UCSD-AML1 (cell line): ENCODE results near the gene SRSF4.
A peak's percentile ranks its signal among the peaks of the same experiment; 100 is the strongest.
"Not testable (repeated sequence)": the region's sequence is repeated elsewhere in the genome, so short reads cannot be mapped to it uniquely, and the experiment has no call there.

Experiments
- DNase-seq: peaks from one replicate; lab custom pipeline; 2025; ENCODE audit not compliant: unreplicated experiment; lab: John Stamatoyannopoulos, UW

SRSF4 gene

DNA sequence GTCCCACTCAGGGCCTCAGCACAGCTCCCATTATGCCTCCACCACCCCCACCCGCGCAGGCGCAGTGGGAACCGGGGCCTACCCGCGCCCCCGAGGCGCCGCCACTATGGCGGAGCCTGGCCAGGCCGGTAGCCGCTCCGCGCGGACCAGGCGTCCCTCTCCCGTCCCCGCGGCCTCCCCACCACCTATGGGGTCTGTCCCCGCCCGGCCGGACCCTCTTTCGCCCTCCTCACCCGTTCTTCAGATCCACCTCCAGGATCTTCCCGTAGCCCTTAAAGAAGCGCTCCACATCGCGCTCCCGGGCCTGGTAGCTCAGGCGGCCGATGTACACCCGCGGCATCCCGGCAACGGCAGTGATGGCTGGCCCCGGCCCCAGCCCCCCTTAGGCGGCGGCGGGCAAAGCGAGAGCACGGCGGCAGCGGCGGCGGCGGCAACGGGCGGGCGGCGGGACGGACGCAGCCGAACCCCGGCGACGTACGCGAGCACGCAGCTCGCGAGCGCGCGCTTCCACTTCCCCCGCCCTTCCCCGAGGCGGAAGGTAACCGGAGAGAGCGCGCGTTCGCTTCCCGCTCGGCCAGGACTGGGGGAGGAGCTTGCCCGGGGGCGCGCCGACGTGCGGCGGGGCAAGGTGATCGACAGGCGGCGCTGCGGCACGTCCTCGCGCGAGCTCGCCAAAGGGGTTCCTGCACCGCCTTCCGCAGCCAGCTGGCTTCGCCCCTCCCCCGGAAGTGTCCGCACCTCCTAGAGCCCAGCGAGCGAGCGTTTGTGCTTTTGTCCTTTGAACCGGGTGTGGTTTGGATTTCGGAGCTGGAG, at the start of gene SRSF4:
Gene SRSF4, minus strand, starts transcription at position 488 of the 813 bp plus-strand sequence. Its CDS starts 148 bp downstream, at position 340.
- peak; percentile 99 for DNase-seq

DNA sequence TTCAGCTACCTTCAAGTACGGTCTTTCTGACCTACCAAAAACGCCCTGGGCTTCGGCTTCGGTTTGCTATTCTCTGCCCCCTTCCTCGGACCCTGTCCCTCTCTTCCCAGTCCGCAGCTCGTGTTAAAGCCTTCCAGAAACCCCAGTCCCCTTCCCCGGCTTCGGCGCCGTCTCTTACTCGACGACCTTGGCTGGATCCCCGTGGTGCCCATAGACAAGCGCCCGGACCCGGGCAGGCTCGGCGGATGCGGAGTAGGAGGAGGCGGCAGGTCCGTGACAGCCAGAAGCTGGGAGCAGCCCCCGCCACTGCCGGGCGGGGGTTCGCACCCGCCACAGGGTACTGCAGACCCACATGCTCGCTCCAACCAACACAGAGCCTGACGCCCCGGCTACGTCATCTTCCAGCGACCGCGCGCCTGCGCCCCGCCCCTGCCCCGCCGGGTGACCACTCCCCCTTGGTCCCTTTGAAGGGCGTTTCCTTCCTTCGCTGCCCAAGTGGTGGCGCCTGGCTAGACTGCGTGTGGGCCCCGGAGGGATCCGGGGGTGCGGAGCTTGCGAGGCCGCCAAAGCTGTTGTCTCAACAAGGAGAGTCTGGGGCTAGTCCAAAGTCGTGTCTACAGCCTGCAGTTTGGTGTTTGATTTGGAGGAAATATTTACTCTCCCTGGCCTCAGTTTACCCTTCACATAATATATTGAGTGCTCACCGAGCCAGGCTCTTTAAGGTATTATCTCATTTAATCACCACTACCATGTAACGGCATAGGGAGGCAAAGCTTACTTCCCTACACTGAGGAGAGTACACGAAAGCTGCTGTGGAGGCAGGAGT, 49.1 kb upstream of the SRSF4 start, which contains the start of gene MECR:
Gene MECR, minus strand, starts transcription at position 382 of the 826 bp plus-strand sequence. Its CDS starts 28 bp downstream, at position 354.
- peak; percentile 95 for DNase-seq

DNA sequence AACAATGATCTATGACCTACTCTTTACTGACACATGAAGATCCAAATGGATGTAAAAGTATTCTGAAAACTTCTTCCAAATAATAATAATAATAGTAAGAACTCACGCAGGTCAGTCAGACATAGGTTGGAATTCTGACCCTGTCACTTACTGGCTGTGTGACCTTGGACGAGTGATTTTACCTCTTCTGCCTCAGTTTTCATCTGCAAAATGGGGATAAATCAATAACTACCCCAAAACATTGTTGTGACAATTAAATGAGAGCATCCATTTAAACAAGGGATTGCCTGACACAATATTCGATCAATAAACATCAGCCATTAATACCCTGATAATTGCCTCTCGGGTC, 48.5 kb upstream of the SRSF4 start:
- no peak for DNase-seq

DNA sequence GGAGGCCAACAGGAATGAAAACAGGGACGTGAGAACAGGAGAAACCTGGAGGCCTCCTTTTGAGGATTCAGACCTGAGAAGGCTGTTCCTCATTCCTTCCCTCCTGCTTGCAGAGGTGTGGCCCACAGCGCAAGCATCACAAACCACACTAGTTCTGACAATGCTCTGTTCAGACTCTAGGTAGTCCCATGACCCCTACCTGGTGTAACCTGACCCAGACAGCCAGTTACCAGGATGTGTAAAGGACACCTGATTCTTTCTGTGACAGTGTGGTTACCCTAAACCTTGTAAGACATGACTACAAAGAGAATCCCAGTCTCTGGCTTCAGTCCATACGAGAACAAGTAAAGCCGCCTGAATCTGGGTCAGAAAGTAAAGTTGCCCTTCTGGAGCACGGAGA, 45.8 kb upstream of the SRSF4 start:
- no peak for DNase-seq

DNA sequence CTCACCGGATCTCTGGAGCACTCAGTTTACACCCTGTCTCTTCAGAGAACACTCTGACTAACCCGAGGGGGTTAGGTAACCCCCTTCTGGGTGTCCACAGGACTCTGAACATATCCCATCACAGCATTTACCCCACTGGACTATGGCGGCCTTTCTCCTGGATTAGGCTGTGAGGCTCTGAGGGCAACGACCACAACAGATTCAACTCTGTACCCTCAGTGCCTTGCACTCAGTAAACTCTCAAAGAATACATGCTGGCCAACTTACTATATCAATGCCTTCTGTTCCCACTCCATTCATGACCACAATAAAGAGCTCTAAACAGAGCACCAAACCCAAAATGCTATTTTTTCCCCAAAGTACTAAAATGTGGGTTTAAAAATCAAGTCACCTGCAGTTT, 43.7 kb upstream of the SRSF4 start:
- DNase-seq: no peak

DNA sequence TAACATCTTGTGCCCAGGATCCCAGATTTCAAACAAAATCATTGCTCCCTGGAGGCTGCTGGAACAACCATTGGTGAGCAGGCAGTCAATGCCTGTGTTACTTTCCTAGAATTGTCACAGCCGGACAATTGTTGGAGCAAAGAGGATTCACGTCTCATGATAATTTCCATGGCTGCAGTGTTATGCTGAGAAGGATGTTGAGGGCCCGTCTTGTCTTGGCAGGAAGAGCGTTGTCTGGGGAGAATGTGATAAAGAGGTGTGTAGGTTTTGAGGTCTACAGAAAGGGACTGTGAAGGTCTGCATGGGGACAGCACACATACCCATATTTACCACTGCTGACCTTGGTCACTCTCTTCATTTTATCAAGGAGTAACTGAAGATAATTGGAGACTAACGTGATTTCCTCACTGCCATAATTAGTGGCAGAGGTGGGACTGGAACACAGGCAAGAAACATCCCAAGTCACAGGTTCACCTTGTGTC, 42.7 kb upstream of the SRSF4 start:
- DNase-seq: no peak

DNA sequence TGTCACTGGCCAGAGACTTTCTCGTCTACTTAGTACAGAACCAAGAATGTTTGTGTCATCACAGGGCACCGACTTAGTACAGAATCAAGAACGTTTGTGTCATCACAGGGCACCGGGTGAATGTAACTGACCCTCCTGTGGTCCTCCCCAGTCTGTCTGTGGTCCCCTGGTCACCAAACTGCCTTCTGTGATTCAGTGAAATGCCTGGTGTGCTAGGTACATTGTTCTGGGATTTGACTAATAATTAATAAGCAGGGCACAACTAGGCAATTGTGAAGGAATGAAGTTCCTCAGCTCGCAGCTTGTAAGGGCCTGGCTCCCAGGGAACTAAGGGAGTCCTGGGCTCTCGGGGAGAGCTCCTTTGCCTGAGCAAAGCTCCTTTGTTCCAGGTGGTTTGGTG, 41.8 kb upstream of the SRSF4 start:
- DNase-seq: no peak

DNA sequence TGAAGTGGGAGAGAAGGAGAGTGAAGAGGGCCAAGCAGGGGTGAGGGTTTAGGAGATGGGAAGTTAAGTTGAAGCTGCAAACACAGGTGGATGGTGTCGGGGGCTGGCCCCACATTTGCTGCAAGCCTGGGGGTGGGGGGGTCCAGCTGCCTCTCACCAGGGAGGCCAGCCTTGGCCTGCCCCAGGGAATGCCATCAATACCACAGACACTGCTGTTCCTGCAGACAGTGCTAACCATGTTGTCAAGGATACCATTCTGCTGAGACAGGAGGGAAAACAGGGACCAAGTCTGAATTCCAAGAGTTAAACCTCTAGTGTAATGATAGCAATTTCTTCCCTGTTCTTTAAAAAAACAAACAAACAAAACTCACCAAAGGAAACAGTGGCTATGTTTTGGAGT, 41.0 kb upstream of the SRSF4 start:
- DNase-seq: no peak

DNA sequence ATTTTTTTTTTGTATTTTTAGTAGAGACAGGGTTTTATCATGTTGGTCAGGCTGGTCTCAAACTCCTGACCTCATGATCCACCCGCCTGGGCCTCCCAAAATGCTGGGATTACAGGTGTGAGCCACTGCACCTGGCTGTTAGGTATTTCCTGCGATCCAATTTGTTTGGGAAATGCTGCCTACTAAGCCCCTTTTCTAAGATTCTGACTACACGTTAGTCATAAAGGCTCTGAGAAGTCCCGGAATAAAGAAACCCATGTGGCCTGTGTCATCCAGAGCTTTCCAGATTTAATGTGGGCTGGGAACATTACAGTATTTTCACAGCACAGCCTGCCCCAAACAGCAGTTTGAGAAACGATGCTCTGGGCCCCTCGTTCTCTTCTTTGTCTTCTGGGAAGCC, 40.6 kb upstream of the SRSF4 start:
- DNase-seq: not testable (repeated sequence)

DNA sequence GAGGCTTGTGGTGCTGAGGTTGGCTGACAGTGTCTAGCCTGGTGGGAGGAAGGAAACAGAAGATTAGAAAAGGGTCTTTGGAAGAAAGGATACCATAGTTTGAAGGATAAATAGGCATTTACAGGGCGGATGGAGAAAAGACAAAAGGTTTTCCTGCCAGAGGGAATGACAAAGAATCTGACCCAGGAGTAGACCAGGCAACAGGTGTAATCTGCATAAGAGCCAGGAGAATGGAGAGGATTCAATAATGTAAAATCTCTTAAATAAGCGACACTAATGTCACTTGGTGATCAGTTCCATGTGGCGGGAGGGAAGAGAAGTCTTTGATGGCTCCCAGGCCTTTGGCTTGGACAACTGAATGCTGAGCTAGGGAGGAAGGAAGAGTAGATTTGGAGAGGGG, 39.6 kb upstream of the SRSF4 start:
- DNase-seq: no peak

DNA sequence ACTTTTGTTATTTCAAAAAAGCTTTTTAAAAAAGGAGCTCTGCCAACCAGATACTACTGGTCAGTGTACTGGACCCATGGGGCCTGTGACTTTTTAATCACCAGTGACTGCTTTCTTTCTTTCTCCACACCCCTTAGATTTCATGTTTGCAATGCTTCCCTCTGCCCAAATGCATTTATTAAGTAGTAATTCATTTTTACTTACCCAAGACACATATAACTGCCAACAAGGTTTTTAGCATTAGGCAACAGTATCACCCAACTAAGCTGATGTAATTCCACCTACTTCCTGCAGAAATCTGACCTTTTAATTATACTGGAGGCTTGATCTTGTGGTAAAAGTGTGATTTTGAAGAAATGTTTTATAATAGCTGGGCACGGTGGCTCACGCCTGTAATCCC, 36.5 kb upstream of the SRSF4 start:
- no peak for DNase-seq

DNA sequence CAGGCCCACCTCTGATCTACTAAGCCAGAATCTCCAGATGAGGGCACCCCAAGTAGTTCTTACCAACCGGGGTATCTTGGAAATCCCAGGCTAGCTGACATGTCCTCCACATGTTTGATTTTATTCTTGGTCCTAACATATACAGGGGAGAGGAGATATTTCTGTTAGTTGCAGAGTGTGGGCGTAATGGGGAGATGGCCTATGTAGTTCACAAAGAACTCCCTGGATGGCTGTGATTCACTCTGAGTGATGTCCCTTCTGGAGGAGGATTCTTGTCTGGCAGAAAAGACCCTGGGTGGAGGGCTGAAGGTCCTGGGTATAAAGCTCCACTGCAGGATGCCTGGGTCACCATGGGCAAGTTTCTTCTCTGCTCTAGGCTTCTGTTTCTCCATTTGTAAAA, 35.9 kb upstream of the SRSF4 start:
- DNase-seq: no peak

DNA sequence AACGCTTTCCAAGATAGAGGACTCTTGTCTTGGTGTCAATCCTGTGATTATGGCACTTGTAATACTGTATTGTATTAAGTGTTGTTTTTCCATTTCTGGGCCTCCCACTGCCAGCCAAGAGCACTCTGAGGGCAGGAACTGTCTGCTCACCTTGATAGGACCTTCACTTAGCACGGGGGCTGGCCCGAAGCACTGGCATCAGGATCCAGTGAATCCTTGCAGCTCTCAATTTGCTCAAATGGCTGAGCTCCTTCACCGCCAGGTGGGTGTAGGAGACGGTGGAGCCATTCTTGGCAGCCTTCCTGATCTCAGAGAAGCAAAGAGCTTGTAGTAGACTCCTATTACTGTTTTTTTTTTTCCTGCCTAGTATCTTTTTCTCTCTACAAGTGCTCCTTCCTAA, 31.4 kb upstream of the SRSF4 start:
- DNase-seq: no peak

DNA sequence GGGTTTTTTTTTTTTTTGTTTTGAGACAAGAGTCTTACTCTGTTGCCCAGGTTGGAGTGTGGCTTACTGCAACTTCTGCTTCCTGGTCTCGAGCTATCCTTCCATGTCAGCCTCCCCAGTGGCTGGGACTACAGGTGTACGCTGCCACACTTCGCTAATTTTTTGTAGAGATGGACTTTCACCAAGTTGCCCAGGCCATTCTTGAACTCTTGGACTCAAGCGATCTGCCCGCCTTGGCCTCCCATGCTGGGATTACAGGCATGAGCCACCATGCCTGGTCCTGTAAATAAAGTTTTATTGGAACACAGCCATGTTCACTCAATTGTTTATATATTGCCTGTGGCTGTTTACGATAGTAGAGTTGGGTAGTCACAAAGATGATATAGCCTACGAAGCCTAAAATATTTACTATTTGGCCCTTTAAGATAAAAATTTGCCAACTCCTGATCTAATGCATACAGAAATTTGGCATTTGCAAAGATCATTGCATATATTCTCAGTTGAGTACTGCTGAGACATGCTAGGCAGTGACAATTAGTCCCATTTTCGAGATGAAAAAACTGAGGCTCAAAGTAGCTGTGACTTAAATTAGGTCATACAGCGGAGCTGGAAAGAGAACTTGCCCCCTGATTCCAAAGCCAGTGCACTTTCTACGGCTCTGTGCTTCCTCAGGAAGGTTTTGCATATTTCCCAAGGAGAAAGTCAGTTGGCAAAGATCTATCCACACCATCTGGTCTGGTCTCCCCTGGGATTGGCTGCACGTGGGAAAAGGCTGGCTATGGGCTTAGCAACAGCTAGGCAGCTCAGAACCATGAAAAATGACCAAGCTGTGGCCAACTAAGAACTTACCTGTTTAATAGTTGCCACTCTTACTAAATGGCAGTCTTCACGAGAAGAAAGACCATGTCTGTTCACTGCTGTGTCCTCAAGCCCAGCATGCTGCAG, 29.7 kb upstream of the SRSF4 start:
- no peak for DNase-seq

DNA sequence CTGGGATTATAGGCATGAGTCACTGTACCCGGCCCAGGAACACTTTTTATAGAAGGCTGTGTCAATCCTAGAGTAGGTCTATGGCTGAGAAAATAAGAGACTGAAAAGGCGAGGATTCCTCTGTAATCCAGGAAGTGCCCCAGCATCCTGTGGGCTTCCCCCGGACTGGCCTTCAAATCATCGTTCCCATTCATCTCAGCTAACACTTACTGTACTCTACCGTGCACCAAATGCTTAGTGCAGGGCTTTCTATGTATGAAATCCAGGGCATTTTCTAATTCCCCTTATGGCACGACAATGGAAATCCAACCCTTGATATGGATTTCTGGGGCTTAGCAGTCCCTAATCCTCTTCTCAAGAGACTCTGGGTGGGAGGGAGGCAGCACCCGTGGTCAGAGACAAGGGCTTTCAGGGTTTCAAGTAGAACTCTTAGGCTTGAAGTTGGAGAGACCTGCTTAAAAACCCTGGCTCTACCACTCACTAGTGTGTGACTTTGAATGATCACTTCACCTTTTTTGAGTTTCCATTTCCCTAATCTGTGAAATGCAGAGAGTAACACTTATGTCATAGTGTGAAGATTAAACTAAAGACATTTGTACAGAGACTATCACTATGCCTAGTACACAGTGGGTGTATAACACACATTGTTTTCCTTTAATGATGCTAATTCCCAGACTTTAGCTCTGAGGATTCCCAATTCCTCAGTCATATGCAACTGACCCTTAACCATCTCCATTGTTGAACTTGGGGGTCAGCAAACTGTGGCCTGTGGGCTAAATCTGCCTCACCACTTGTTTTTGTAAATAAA, 28.8 kb upstream of the SRSF4 start:
- DNase-seq: no peak

DNA sequence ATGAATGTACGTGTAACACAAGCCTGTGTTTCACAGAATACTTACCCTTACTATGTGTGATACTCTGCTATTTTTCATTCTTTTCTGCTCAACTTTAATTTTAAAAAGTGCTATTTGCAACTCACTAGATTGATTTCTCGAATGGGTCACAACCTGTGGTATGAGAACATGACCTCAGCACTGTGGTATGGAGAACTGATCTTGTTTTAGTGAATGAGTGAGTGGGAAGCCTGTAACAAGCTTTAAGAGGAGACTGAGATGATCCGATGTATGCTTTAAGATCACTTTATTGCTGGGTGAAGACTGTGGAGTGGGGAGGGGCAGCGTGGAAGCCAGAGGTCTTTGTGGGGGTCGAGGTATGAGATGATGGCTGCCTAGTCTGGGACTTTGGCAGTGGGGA, 27.5 kb upstream of the SRSF4 start:
- DNase-seq: no peak

DNA sequence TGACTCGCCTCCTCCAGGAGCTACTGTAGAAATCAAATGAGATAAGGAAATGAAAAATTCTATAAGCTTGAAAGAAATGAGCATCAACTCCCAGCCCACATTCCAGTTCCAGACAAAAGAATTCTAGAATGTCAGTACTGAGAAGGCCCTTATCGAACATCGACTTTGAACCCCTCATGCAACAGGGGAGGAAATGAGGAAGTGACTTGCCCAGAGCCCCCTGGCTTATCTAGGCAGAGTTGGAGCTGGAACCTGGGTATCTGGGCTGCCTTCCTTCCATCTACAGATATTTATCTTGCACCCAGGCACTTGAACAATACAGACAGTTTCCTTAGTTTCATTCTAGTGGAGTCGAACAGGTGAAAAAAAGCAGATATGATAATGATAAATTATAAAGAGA, 26.7 kb upstream of the SRSF4 start:
- DNase-seq: no peak

DNA sequence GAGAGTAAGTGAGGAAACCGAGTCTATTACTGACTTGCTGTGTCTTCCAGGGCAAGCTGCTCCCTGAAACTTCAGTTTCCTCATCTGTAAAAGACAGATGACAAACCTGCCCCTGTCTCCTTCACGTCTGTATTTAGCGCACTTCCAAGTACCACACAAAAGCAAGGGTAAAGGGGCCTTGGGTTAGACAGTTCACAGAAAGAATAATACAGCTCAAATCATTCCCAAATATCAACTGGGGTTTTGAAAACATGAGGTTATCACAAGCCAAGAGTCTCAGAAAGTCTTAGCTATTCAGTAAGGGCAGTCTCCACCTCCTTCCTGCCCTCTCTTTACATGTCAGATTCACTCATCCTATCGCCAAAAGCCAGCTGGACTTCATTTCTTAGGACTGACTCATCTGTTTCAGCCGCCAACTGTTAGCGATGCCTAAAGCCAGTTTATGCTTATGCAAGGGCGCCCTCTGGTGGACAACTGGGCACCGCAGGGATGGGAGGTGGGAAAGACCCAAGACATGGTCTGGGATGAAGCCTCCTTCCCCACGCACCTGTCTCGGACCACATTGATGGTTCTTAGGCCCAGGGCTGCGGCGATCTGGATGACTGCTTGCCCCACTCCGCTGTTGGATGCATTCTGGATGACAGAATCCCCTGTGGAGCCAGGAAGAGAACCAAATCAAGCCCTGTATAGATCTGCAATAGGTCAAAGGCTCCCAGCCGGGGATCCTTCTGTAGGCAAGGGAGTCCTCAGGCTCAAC, 21.1 kb upstream of the SRSF4 start:
- DNase-seq: peak; percentile 87

DNA sequence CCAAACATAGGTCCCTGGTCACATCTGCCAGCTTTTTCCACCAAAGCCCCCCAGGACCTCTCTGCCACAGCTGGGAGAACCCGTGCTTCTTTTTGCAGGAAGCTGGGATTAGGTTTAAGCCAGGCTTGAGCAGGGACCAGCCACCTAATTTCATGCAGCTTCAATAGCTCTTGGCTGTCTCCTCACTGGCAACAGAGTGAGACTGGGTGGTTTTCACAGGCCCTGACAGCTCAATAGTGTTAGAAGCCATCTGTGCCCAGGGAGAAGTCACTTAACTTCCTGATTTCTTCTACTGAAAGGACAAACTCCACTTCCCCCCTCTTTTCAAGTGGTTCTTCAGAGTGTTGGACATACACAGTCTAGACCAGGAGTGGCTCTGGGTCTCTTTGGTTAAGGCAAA, 20.4 kb upstream of the SRSF4 start:
- no peak for DNase-seq
